NCI-H1092 (cell line): Measurements from ENCODE around the gene TMEM17.
A peak's percentile ranks its signal among the peaks of the same experiment; 100 is the strongest.

ENCODE experiments used
- DNase-seq: peaks from one replicate; lab custom pipeline; 2025; lab: John Stamatoyannopoulos, UW

The TMEM17 gene

GRCh38 chr2:62511636-62512035 lies 5.6 kb upstream of the TMEM17 start:
- DNase-seq: no peak

- no peak for DNase-seq
Measured at GRCh38 chr2:62506421-62506750, 391 bp upstream of the TMEM17 start.

GRCh38 chr2:62505109-62505749 lies 766 bp downstream of the TMEM17 start:
- DNase-seq: no peak

GRCh38 chr2:62504657-62505056 lies 1.3 kb downstream of the TMEM17 start:
- DNase-seq: no peak

- DNase-seq: no peak
Measured at GRCh38 chr2:62501794-62502500, 4.0 kb downstream of the TMEM17 start.

GRCh38 chr2:62501069-62501468 lies 4.9 kb downstream of the TMEM17 start:
- no peak for DNase-seq

GRCh38 chr2:62499430-62500060 lies 6.5 kb downstream of the TMEM17 start:
- DNase-seq: no peak

GRCh38 chr2:62498739-62499138 lies 7.3 kb downstream of the TMEM17 start:
- no peak for DNase-seq

DNA sequence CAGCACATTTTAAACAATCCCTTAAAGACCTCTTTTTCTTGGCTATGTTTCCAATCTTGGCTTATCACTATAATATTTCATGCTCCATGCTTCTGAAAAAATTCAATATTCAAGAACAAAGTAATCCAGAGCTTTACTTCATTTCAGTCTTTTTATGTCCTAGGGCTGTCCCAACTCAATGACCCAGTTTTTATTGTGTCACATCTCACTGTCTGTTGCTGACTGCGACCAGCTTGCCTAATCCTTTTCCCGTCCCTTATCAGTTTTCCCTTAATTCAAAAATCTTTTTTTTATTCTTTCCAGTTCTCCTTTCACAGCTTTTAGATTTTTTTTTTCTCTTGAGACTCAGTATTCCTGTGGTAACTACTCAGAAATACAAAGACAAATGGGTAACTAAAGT lies 10.2 kb downstream of the TMEM17 start:
- DNase-seq: no peak

GRCh38 chr2:62492048-62492447 lies 13.9 kb downstream of the TMEM17 start:
- DNase-seq: no peak

DNA sequence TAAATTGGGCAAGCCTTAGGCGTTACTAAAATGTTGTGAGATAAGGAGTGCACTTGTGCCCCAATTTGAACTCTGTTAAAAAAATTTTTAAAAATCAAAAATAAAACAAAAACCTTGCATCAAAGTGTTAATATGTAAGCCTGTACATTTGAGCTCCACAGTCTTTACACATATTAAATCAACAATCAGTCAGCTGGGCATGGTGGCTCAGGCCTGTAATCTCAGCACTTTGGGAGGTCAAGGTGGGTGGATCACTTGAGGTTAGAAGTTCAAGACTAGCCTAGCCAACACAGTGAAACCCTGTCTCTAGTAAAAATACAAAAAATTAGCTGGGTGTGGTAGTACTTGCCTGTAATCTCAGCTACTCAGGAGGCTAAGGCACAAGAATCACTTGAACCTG lies 16.3 kb downstream of the TMEM17 start:
- DNase-seq: no peak

DNA sequence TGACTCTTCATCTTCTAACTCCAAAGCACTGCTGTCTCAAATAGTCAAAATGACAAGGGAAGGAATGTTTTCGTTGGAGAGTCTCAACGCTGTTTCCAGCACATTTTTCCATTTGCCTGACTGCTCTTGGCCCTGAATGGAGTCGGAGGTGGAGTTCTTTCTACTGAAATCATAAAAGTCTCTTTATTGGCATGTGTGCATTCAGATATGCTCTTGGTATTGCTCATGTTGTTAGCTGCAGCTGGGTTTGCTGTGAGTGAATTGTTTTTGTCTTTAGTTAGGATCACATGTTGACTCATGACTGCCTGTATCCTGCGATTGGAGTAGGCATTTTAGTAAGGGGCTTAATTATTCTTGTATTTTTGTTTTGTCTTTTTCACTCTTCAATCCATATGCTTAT lies 16.8 kb downstream of the TMEM17 start:
- DNase-seq: no peak

DNA sequence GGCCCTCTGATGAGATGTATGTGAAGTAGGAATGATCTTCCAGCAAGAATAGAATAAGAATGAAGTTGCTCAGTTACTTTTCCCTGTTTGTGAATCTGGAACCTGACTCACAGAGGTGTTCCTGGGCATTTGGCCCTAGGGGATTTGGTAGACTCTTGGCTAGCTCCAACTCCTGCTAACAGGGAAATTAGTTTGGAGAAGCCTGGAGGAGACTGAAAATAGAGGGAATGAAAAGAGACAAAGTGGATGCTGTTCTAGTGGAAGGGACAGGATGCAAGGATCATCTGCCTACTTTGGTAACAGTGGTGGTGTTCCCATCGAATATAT lies 19.6 kb downstream of the TMEM17 start:
- DNase-seq: no peak

GRCh38 chr2:62485761-62486438 lies 20.1 kb downstream of the TMEM17 start:
- no peak for DNase-seq

DNA sequence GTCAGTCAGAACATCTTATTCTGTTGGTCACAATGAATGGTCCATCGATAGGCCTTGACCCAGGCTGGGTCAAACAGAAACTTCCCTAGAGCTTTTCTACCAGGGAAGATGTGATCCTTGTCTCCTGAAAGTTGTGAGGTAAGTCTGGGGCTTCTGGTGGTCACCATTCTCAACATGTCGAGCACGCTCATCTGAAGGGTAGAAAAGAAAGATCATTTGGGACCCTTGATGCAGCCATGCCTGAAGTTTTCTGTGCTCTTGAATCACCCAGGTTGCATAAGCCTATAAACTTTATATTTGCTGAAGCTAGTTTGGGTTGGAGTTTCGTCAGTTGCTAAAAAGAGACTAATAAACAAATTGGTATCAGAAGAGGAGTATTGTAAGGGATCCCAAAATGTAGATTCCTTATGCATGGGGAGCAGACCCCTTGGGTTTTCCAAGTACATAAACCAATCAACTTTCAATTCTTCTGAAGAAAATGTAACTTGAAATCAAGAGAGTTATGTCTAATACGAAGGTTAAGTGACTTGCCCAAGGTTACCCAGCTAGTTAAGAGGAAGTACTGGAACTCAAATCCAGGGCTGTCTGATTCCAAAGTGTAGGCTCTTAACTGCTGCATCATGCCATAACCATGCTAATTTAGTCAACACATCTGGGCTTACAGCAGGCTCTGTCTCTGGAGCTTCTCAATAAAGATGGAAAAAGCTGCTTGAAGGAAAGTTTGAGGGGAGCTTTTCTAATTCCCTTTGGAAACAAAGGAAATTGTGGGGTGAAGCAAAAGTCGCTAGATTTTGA lies 23.2 kb downstream of the TMEM17 start:
- no peak for DNase-seq

GRCh38 chr2:62479917-62480316 lies 26.1 kb downstream of the TMEM17 start:
- no peak for DNase-seq

- DNase-seq: no peak
Measured at GRCh38 chr2:62478093-62478580, 27.9 kb downstream of the TMEM17 start.

DNA sequence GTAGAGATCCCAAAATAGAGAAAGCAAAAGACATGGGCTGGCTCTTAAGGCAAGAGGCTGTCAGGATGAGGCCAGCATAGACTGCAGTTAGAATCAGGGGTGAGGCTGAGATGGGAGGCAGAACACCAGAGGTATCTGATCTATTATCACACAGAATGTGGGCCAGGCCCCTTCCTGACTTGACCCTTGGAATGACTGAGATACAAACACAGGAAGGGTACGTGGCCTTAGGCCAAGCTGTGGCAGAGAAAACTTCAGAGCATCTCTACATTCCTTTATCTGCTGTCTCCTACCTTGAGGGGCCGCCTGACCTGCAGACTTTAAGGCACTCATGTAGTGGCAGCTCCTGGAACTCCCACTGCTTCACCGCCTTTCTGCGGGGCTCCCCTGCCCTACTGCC lies 28.4 kb downstream of the TMEM17 start:
- DNase-seq: no peak

DNA sequence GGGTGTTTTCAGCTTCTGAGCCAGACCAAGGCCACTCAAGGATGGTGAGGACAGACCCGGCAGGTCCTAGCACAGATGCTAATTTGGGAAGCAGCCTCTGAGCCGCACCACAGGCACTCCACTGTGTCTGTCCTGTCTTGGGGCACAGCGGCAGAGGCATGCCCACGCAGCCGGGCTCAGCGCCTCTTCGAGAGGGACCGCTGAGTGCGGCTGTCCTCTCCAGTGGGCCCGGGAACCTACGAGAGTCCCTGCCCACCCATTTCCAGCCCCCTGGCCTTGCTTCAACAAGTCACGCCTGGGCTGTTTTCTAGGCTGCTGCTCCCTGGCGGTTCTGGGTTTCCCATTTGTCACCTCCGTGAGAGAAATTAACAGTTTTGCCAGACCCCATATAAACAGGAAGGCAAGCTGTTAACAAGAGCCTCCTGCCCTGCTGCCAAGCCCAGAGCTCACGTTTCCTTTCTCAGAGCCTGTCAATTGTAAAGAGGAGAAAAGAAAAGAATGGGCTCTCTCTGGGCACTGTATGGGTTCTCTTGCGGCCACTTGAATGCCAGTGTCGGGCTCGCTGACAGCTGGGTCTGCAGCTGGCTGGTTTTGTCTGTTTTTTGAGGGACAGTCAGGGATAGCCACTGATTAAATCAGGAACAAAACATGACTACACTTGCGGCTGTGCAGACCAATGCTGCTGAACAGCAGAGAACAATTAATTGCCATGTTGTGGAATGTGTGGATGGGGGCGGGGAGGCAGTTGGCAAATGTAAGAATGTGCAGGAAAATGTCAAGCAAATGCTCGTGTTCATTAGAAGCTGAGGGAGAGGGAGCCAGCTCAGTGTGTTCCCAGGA lies 30.6 kb downstream of the TMEM17 start:
- peak; percentile 52 for DNase-seq

- DNase-seq: no peak
Measured at GRCh38 chr2:62474176-62474575, 31.8 kb downstream of the TMEM17 start.

DNA sequence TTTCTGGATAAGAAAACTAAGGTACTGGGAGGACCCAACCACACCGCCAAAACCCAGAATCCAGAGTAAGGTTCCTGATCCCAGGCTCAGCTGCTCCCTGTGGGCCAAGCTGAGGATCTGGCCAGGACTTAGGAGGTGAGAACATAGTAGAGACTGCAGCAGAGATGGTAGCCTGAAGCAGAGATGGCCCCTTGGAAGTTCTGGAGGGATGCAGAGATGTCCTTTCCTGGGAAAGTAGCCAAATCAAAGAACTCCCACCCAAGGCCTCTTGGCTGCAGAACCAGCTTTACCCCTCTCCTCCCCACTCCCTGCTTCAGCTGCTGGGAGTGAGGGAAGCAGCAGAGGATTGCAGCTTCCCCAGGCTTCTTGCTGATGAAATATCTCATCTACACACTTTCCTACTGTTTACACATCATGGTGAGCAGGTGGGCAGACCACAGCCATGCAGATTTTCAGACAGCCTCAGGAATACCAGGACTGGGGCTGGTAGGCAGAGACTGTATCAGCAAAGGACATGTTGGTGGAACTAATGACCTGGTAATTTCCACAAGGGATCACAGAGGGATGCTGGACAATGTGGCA lies 32.7 kb downstream of the TMEM17 start:
- DNase-seq: no peak
